EL (cell line): ENCODE results near the gene DEDD.

Experiments used
- DNase-seq: peaks from one replicate; pipeline ENCODE4 v3.0.0-alpha.2; 2016

Gene DEDD

DNA sequence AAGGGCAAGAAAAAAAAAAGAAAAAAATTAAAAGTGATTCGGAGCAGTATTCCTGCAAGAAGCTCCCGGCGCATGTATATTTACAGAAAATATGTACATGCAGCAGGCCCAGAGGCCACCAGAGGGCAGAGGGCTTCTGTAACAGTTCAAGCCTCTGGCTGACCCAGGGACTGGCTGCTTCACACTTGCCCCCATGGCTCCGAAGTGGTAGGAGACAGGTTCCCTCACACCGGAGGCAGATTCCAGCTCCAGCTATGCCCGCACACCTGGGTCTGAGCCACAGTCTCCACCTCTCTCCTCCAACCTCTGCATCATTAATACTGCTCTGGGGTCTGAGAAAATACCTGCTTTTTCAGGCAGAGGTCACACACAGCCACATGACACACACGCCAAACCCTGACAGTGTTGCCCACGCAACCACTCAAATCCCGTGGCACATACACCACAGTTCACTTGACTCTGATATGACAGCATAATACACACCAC lies 60.5 kb downstream of the DEDD start:
- peak; percentile 36 for DNase-seq
